Posterior cingulate gyrus (tissue), 11 donors: ENCODE data around the gene CDKL4.
"Not testable (repeated sequence)": the region's sequence is repeated elsewhere in the genome, so short reads cannot be mapped to it uniquely, and the experiment has no call there.

Source experiments
- DNase-seq, 10 donors: peaks; one replicate each; pipeline versions ENCODE4 v3.0.0 to v3.0.0-alpha.2; 2020 to 2021; ENCODE audit warnings: mixed read lengths in 3 of 10
- intact Hi-C: fragments of 100-400 bp; cut with DNase I; formaldehyde crosslinking; loops from one replicate; pipeline ENCODE4 v1.15.1; 2023

Gene CDKL4

GRCh38 chr2:39150102-39150562 is 93.6 kb downstream of the CDKL4 start:
- no peak for DNase-seq
- intact Hi-C loops = no loop called here

GRCh38 chr2:39146630-39147029 is 97.1 kb downstream of the CDKL4 start:
- intact Hi-C loops = no loop called here
- no peak for DNase-seq

GRCh38 chr2:39145906-39146421 is 97.8 kb downstream of the CDKL4 start:
- intact Hi-C loops = no loop called here
- no peak for DNase-seq

GRCh38 chr2:39144416-39144815 is 99.4 kb downstream of the CDKL4 start:
- intact Hi-C loops = no loop called here
- DNase-seq = no peak

GRCh38 chr2:39142904-39143605 is 100.7 kb downstream of the CDKL4 start:
- DNase-seq = no peak
- intact Hi-C loops = no loop called here

GRCh38 chr2:39141334-39142271 is 102.2 kb downstream of the CDKL4 start:
- no peak for DNase-seq

GRCh38 chr2:39140948-39141333 is 102.8 kb downstream of the CDKL4 start:
- intact Hi-C loops = not testable (repeated sequence)

More at GRCh38 chr2:39141334-39142271, 102.2 kb downstream of the CDKL4 start:
- intact Hi-C loops = no loop called here

GRCh38 chr2:39140322-39140847 is 103.4 kb downstream of the CDKL4 start:
- DNase-seq = no peak
- intact Hi-C loops = no loop called here

More at GRCh38 chr2:39140948-39141333, 102.8 kb downstream of the CDKL4 start:
- DNase-seq = not testable (repeated sequence)

- intact Hi-C loops = no loop called here
- DNase-seq = no peak
Observed at GRCh38 chr2:39139511-39140237, 104.1 kb downstream of the CDKL4 start.

GRCh38 chr2:39138837-39139211 is 104.9 kb downstream of the CDKL4 start:
- DNase-seq = no peak
- intact Hi-C loops = no loop called here

- DNase-seq, intact Hi-C loops: not testable (repeated sequence)
Observed at GRCh38 chr2:39138187-39138836, 105.5 kb downstream of the CDKL4 start.

- intact Hi-C loops = no loop called here
- no peak for DNase-seq
Observed at GRCh38 chr2:39136799-39137198, 107.0 kb downstream of the CDKL4 start.

GRCh38 chr2:39135690-39136259 is 108.0 kb downstream of the CDKL4 start:
- DNase-seq = peak in 1 of 10 donors; percentile 14
- intact Hi-C loops = no loop called here

- intact Hi-C loops = no loop called here
- DNase-seq = peak in 1 of 10 donors; percentile 28
Observed at GRCh38 chr2:39133215-39133851, 110.4 kb downstream of the CDKL4 start.

GRCh38 chr2:39128919-39129391 is 114.8 kb downstream of the CDKL4 start:
- intact Hi-C loops = no loop called here
- DNase-seq = peak in 1 of 10 donors; percentile 2

GRCh38 chr2:39127973-39128372 is 115.8 kb downstream of the CDKL4 start:
- DNase-seq = peak in 1 of 10 donors; percentile 11
- intact Hi-C loops = no loop called here
